Cardiac septum (tissue), 1 donor: Measurements from ENCODE around the gene CARHSP1. TPM values are rescaled to one million over a fixed set of nuclear protein-coding genes. Genes with fewer than 3 reads are reported as not detected.
"Not testable (repeated sequence)": the region's sequence is repeated elsewhere in the genome, so short reads cannot be mapped to it uniquely, and the experiment has no call there.

Experiments used
- DNase-seq: peaks from one replicate; pipeline ENCODE4 v3.0.0-alpha.2; 2020; ENCODE audit warnings: low spot score
- intact Hi-C: fragments of 100-400 bp; cut with DNase I; formaldehyde crosslinking; loops from one replicate; pipeline ENCODE4 v1.14.0; 2022
- total RNA-seq: library from RNA; stranded (reverse); fragmentation: NEBNext Ultra II Directional; extraction: Animal tissue kit (Norgen Biotek cat#: 25700); gene quantifications from one replicate; pipeline ENCODE4 v1.2.1, GENCODE V29; 2021
- donor health status: DM: no; HTN: no; CAD: no.

The CARHSP1 gene
- total RNA-seq, 1 donor from 2014 or later, result 21.6 TPM

- intact Hi-C loops, result no loop called here
- peak; percentile 38 for DNase-seq
These were observed 22.3 kb downstream of the CARHSP1 start for GRCh38 chr16:8846401-8846932.

GRCh38 chr16:8845699-8846298 lies 23.0 kb downstream of the CARHSP1 start:
- intact Hi-C loops, result no loop called here
- DNase-seq, result peak; percentile 38

GRCh38 chr16:8843296-8843695 lies 25.5 kb downstream of the CARHSP1 start:
- intact Hi-C loops, DNase-seq: not testable (repeated sequence)

- intact Hi-C loops, DNase-seq: not testable (repeated sequence)
These were observed 26.8 kb downstream of the CARHSP1 start for GRCh38 chr16:8842016-8842415.

- intact Hi-C loops, DNase-seq: not testable (repeated sequence)
These were observed 31.2 kb downstream of the CARHSP1 start for GRCh38 chr16:8837594-8837993.

- intact Hi-C loops, result not testable (repeated sequence)
These were observed 32.0 kb downstream of the CARHSP1 start for GRCh38 chr16:8836797-8837196.

GRCh38 chr16:8832717-8833105 lies 36.1 kb downstream of the CARHSP1 start:
- intact Hi-C loops, result no loop called here
- DNase-seq, result no peak

More at GRCh38 chr16:8836797-8837196, 32.0 kb downstream of the CARHSP1 start:
- DNase-seq, result not testable (repeated sequence)

- intact Hi-C loops, result no loop called here
- DNase-seq, result no peak
These were observed 36.7 kb downstream of the CARHSP1 start for GRCh38 chr16:8831871-8832716.

GRCh38 chr16:8831450-8831849 lies 37.4 kb downstream of the CARHSP1 start:
- no peak for DNase-seq
- intact Hi-C loops, result no loop called here

- intact Hi-C loops, result no loop called here
- no peak for DNase-seq
These were observed 40.2 kb downstream of the CARHSP1 start for GRCh38 chr16:8828541-8829165.

- intact Hi-C loops, result no loop called here
- no peak for DNase-seq
These were observed 42.4 kb downstream of the CARHSP1 start for GRCh38 chr16:8826278-8826879.

- intact Hi-C loops, result no loop called here
- DNase-seq, result no peak
These were observed 46.4 kb downstream of the CARHSP1 start for GRCh38 chr16:8822403-8822802.

- DNase-seq, result no peak
- intact Hi-C loops, result no loop called here
These were observed 49.3 kb downstream of the CARHSP1 start for GRCh38 chr16:8819411-8820034.

- no peak for DNase-seq
- intact Hi-C loops, result no loop called here
These were observed 50.1 kb downstream of the CARHSP1 start for GRCh38 chr16:8818504-8819270.

GRCh38 chr16:8816967-8817655 lies 51.7 kb downstream of the CARHSP1 start:
- DNase-seq, result no peak
- intact Hi-C loops, result no loop called here

- DNase-seq, result no peak
- intact Hi-C loops, result no loop called here
These were observed 54.6 kb downstream of the CARHSP1 start for GRCh38 chr16:8814095-8814806.

- DNase-seq, result no peak
- intact Hi-C loops, result no loop called here
These were observed 56.5 kb downstream of the CARHSP1 start for GRCh38 chr16:8812162-8812843.
